ENCODE measurements around the gene FRMPD1.

The FRMPD1 gene

DNA sequence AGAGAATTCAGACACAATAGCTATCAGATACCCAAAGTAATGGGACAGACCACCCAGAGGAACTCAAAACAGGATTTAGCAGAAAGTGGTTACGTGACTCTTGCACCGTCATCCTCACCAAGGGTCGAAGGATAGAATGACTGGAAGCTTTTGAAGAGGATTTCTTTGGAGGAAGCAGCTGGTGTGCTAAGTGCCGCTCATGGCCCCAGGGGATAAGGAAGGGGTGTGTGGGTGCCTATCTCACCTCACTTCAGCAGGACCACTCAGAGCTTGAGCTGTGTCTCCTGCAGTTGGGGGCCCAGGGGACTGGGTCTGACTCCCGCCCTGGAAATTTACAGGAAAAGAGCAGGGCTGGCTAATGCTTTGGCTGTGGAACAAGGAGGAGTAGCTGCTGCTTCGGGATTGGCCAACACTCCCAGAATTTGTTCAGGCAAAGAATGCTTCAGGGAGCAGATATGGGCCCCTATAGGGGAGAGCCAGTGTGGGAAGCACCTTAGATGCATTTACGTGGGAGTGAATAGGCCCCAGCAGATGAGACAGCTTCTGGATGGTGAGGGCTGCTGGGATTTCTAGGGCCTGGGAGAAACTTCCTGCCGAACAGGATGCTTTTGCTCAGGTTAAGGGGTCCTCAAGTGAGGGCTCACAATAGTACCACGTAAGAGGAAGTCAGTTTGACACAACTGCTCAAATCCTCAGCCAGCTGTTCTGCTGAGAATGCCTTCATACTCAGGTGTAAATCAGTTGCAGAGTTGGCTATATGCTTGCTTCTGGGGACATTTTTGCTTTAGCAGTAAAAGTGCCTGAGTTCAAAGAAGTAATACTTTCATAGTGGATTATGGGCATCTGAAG is 29.3 kb upstream of the FRMPD1 start:
- ATAC-seq, result no peak
- TF ChIP-seq, protein P1, sequence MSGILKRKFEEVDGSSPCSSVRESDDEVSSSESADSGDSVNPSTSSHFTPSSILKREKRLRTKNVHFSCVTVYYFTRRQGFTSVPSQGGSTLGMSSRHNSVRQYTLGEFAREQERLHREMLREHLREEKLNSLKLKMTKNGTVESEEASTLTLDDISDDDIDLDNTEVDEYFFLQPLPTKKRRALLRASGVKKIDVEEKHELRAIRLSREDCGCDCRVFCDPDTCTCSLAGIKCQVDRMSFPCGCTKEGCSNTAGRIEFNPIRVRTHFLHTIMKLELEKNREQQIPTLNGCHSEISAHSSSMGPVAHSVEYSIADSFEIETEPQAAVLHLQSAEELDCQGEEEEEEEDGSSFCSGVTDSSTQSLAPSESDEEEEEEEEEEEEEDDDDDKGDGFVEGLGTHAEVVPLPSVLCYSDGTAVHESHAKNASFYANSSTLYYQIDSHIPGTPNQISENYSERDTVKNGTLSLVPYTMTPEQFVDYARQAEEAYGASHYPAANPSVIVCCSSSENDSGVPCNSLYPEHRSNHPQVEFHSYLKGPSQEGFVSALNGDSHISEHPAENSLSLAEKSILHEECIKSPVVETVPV (CRISPR knock-in tag; IDR thresholded peaks at IDR 0.05), result no peak
- TF ChIP-seq, protein P2, sequence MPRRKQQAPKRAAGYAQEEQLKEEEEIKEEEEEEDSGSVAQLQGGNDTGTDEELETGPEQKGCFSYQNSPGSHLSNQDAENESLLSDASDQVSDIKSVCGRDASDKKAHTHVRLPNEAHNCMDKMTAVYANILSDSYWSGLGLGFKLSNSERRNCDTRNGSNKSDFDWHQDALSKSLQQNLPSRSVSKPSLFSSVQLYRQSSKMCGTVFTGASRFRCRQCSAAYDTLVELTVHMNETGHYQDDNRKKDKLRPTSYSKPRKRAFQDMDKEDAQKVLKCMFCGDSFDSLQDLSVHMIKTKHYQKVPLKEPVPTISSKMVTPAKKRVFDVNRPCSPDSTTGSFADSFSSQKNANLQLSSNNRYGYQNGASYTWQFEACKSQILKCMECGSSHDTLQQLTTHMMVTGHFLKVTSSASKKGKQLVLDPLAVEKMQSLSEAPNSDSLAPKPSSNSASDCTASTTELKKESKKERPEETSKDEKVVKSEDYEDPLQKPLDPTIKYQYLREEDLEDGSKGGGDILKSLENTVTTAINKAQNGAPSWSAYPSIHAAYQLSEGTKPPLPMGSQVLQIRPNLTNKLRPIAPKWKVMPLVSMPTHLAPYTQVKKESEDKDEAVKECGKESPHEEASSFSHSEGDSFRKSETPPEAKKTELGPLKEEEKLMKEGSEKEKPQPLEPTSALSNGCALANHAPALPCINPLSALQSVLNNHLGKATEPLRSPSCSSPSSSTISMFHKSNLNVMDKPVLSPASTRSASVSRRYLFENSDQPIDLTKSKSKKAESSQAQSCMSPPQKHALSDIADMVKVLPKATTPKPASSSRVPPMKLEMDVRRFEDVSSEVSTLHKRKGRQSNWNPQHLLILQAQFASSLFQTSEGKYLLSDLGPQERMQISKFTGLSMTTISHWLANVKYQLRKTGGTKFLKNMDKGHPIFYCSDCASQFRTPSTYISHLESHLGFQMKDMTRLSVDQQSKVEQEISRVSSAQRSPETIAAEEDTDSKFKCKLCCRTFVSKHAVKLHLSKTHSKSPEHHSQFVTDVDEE (CRISPR knock-in tag; IDR thresholded peaks at IDR 0.05), result no peak
- TF ChIP-seq PPARA (CRISPR knock-in tag; IDR thresholded peaks at IDR 0.05; ENCODE audit: borderline replicate concordance) (no peak), TCF4 (CRISPR knock-in tag; IDR thresholded peaks at IDR 0.05; ENCODE audit: borderline replicate concordance) (no peak), ESRRG (CRISPR knock-in tag; IDR thresholded peaks at IDR 0.05) (no peak), TOX (CRISPR knock-in tag; IDR thresholded peaks at IDR 0.05; ENCODE audit: borderline replicate concordance) (no peak)

DNA sequence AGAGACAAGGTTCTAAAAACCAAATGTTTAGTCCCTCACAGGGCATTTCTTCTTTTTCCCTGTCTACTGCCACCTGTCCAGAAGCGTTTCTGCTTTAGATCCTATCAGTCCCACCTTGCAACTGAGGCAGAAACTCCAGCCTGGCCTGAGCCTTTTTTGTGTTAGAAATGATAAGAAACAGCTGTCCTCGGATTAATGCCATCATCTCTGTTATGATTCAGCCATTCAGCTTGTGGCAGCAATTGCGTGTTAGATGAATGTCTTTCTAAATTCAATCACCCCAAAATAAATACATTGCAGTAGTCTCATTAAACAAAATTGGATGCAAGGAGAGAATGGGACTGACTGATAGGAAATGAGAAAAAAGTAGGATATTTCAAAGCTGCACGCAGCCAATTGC is 28.3 kb upstream of the FRMPD1 start:
- peak; percentile 21; the same call in 2 of the 3 replicates for ATAC-seq

DNA sequence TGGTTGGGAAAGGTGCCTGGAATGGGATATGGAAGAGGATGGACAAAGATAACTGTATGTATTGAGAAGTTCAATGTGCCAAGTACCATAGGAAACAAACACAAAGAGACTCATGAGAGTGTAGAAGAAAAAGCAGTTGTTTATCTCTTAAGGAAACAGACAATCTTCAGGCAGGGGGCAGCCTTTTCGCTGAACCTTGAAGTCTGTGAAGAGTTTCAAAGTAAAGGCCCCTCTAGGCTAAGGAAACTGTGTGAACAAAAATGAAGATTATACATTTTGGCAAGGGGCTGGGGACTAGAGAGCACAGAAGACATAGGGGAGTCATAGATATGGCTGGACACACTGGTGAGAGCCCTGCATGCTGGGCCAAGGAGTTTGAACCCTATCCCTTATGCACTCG is 27.5 kb upstream of the FRMPD1 start:
- no peak for ATAC-seq
- TF ChIP-seq, protein P3, sequence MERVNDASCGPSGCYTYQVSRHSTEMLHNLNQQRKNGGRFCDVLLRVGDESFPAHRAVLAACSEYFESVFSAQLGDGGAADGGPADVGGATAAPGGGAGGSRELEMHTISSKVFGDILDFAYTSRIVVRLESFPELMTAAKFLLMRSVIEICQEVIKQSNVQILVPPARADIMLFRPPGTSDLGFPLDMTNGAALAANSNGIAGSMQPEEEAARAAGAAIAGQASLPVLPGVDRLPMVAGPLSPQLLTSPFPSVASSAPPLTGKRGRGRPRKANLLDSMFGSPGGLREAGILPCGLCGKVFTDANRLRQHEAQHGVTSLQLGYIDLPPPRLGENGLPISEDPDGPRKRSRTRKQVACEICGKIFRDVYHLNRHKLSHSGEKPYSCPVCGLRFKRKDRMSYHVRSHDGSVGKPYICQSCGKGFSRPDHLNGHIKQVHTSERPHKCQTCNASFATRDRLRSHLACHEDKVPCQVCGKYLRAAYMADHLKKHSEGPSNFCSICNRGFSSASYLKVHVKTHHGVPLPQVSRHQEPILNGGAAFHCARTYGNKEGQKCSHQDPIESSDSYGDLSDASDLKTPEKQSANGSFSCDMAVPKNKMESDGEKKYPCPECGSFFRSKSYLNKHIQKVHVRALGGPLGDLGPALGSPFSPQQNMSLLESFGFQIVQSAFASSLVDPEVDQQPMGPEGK (CRISPR knock-in tag; IDR thresholded peaks at IDR 0.05; ENCODE audit: borderline replicate concordance), result no peak
- TF ChIP-seq ESRRG (CRISPR knock-in tag; IDR thresholded peaks at IDR 0.05), result no peak
- no peak for TF ChIP-seq CSDC2 (CRISPR knock-in tag; IDR thresholded peaks at IDR 0.05)
- TF ChIP-seq, protein P4, sequence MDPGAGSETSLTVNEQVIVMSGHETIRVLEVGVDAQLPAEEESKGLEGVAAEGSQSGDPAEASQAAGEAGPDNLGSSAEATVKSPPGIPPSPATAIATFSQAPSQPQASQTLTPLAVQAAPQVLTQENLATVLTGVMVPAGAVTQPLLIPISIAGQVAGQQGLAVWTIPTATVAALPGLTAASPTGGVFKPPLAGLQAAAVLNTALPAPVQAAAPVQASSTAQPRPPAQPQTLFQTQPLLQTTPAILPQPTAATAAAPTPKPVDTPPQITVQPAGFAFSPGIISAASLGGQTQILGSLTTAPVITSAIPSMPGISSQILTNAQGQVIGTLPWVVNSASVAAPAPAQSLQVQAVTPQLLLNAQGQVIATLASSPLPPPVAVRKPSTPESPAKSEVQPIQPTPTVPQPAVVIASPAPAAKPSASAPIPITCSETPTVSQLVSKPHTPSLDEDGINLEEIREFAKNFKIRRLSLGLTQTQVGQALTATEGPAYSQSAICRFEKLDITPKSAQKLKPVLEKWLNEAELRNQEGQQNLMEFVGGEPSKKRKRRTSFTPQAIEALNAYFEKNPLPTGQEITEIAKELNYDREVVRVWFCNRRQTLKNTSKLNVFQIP (CRISPR knock-in tag; IDR thresholded peaks at IDR 0.05; ENCODE audit: borderline replicate concordance, low read depth), result no peak
- TF ChIP-seq PPARA (CRISPR knock-in tag; IDR thresholded peaks at IDR 0.05; ENCODE audit: borderline replicate concordance), result no peak
- TF ChIP-seq BACH2 (CRISPR knock-in tag; IDR thresholded peaks at IDR 0.05; ENCODE audit: borderline replicate concordance), result no peak
- TF ChIP-seq ZNF70 (CRISPR knock-in tag; IDR thresholded peaks at IDR 0.05), result no peak
- TF ChIP-seq ZFP30 (CRISPR knock-in tag; IDR thresholded peaks at IDR 0.05), result no peak

More for the DNA sequence above, 28.3 kb upstream of the FRMPD1 start:
- TF ChIP-seq, protein P5, sequence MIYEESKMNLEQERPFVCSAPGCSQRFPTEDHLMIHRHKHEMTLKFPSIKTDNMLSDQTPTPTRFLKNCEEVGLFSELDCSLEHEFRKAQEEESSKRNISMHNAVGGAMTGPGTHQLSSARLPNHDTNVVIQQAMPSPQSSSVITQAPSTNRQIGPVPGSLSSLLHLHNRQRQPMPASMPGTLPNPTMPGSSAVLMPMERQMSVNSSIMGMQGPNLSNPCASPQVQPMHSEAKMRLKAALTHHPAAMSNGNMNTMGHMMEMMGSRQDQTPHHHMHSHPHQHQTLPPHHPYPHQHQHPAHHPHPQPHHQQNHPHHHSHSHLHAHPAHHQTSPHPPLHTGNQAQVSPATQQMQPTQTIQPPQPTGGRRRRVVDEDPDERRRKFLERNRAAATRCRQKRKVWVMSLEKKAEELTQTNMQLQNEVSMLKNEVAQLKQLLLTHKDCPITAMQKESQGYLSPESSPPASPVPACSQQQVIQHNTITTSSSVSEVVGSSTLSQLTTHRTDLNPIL (CRISPR knock-in tag; IDR thresholded peaks at IDR 0.05; ENCODE audit: low read depth), result no peak
- TF ChIP-seq TCF4 (CRISPR knock-in tag; IDR thresholded peaks at IDR 0.05; ENCODE audit: borderline replicate concordance) (peak; percentile 80; the same call in 1 of the 2 replicates), ISL1 (CRISPR knock-in tag; IDR thresholded peaks at IDR 0.05) (no peak), ZNF8 (CRISPR knock-in tag; IDR thresholded peaks at IDR 0.05) (no peak), SNAI2 (CRISPR knock-in tag; IDR thresholded peaks at IDR 0.05) (peak; percentile 47; the same call in 1 of the 2 replicates), GLIS3 (CRISPR knock-in tag; IDR thresholded peaks at IDR 0.05) (0 out of 2 replicates have a peak, but pooled peaks have one; percentile 19), PPARA (CRISPR knock-in tag; IDR thresholded peaks at IDR 0.05; ENCODE audit: borderline replicate concordance) (no peak), ZC3H10 (CRISPR knock-in tag; IDR thresholded peaks at IDR 0.05) (no peak)
- TF ChIP-seq, protein P1 (CRISPR knock-in tag; IDR thresholded peaks at IDR 0.05), result no peak
- TF ChIP-seq, protein P2 (CRISPR knock-in tag; IDR thresholded peaks at IDR 0.05), result peak; percentile 83; the same call in 1 of the 2 replicates

Measured in SK-N-SH treated with all-trans-retinoic acid at 6 μM for 48 hours (cell line).